ENCODE measurements around the gene ERN1.
A peak's percentile ranks its signal among the peaks of the same experiment; 100 is the strongest.

Gene ERN1

DNA sequence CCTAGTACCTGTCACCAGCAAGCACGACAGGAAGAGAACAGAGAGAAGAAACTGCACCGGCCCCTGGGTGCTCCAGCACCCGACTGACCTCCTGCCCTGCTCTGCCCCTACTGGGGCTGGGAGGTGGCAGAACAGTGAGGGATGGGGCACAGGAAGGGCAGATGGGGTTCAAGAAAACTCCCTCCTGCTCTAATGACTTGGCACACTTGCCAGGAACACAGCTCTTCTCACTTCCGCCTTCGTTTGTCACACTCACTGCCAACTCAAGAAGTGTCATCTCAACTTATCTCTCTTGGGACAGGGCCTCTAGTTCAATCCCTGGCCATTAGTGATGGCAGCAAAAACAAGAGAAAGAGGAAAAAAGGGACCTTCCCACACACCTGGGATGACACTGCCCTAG, 66.9 kb downstream of the ERN1 start:
- Histone ChIP-seq H3K4me1 (ENCODE audit: low read length) (peaks cover 94% of the 10 kb centered on the region), H3K27me3 (replicated peaks; ENCODE audit: insufficient read depth, low read length) (no peaks in the 10 kb centered on the region), H2AFZ (ENCODE audit: low read length) (no peak overlapping the region), H3K4me3 (ENCODE audit: low read length) (no peak overlapping the region), H3K9ac (ENCODE audit: low read length) (peak overlapping the region; percentile 6; the same call in 1 of the 2 replicates), H3K36me3 (replicated peaks; ENCODE audit: insufficient read depth, low read length) (peaks cover 23% of the 10 kb centered on the region), H3K79me2 (ENCODE audit: low read length) (peaks cover 100% of the 10 kb centered on the region), H4K20me1 (ENCODE audit: insufficient read depth, low read length) (no peaks in the 10 kb centered on the region), H3F3A (ENCODE audit: insufficient read depth, low read length) (peaks cover 85% of the 10 kb centered on the region), H3K4me2 (ENCODE audit: low read depth, low read length) (peak overlapping the region; percentile 10; the same call in 1 of the 2 replicates), H3K9me3 (replicated peaks; ENCODE audit: insufficient read depth, low read length) (no peaks in the 10 kb centered on the region), H3K27ac (ENCODE audit: low read length) (peak overlapping the region; percentile 75), H3K9me2 (replicated peaks; ENCODE audit: insufficient read depth, low read length) (no peaks in the 10 kb centered on the region)
- TF ChIP-seq EZH2 (optimal IDR thresholded peaks at IDR 0.05; ENCODE audit: low read depth, low read length), result no peak
- TF ChIP-seq EZH2phosphoT487 (IDR thresholded peaks at IDR 0.05; ENCODE audit: low read length), result no peak
- TF ChIP-seq, protein P1, sequence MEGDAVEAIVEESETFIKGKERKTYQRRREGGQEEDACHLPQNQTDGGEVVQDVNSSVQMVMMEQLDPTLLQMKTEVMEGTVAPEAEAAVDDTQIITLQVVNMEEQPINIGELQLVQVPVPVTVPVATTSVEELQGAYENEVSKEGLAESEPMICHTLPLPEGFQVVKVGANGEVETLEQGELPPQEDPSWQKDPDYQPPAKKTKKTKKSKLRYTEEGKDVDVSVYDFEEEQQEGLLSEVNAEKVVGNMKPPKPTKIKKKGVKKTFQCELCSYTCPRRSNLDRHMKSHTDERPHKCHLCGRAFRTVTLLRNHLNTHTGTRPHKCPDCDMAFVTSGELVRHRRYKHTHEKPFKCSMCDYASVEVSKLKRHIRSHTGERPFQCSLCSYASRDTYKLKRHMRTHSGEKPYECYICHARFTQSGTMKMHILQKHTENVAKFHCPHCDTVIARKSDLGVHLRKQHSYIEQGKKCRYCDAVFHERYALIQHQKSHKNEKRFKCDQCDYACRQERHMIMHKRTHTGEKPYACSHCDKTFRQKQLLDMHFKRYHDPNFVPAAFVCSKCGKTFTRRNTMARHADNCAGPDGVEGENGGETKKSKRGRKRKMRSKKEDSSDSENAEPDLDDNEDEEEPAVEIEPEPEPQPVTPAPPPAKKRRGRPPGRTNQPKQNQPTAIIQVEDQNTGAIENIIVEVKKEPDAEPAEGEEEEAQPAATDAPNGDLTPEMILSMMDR (IDR thresholded peaks at IDR 0.05; ENCODE audit: low read length), result no peak; the same call in 1 of the 2 replicates
- DNase-seq, result peak; percentile 63

DNA sequence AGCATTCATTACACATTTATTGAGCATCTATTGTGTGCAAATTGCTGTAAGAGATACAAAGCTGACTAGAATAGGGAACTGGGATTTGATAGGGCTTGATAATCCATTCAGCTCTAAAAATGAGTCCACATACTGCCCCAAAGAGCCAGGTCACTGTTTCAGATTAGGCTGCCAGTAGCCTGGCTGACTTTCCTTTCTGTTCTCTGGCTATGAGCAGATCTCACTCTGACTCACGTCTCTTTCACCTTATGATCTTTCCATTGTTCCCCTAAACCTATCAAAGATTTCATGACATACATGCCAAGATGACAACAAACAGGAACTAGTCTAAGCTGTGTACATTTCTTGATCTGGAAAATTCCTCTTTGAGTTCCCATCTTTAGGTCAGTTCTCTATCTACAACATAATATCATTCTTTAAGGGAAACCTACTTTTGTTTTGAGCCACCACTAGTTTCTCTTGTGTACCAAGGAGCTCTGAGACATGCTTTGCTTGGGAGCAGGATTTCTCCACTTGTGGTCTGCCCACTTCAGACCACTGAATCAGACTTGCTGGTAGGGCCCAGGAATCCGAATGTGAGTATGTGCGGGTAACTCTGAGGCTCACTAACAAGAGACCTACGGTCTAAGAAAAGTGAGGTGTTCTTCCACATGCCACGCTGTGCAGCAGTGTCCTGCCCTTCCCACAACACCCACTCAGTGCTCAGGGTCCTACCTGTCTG, 68.6 kb downstream of the ERN1 start:
- H3K36me3 ChIP-seq (replicated peaks; ENCODE audit: insufficient read depth, low read length), result peaks cover 29% of the 10 kb centered on the region
- TF ChIP-seq EZH2phosphoT487 (IDR thresholded peaks at IDR 0.05; ENCODE audit: low read length) (no peak), EZH2 (optimal IDR thresholded peaks at IDR 0.05; ENCODE audit: low read depth, low read length) (no peak)
- TF ChIP-seq, protein P1 (IDR thresholded peaks at IDR 0.05; ENCODE audit: low read length), result no peak
- H3F3A ChIP-seq (ENCODE audit: insufficient read depth, low read length), result peaks cover 88% of the 10 kb centered on the region
- H3K27me3 ChIP-seq (replicated peaks; ENCODE audit: insufficient read depth, low read length), result no peaks in the 10 kb centered on the region
- H3K27ac ChIP-seq (ENCODE audit: low read length), result peak overlapping the region; percentile 75
- H3K9me3 ChIP-seq (replicated peaks; ENCODE audit: insufficient read depth, low read length), result no peaks in the 10 kb centered on the region
- DNase-seq, result peak; percentile 54
- no peak overlapping the region for H3K4me3 ChIP-seq (ENCODE audit: low read length)
- H3K9ac ChIP-seq (ENCODE audit: low read length), result peak overlapping the region; percentile 19; the same call in 1 of the 2 replicates
- no peaks in the 10 kb centered on the region for H3K9me2 ChIP-seq (replicated peaks; ENCODE audit: insufficient read depth, low read length)
- H3K79me2 ChIP-seq (ENCODE audit: low read length), result peaks cover 90% of the 10 kb centered on the region
- H3K4me1 ChIP-seq (ENCODE audit: low read length), result peaks cover 96% of the 10 kb centered on the region
- H2AFZ ChIP-seq (ENCODE audit: low read length), result no peak overlapping the region
- peak overlapping the region; percentile 55; the same call in 1 of the 2 replicates for H3K4me2 ChIP-seq (ENCODE audit: low read depth, low read length)
- no peaks in the 10 kb centered on the region for H4K20me1 ChIP-seq (ENCODE audit: insufficient read depth, low read length)

GRCh38 chr17:64060331-64060730, 69.6 kb downstream of the ERN1 start:
- Histone ChIP-seq H3K4me2 (ENCODE audit: low read depth, low read length) (peak overlapping the region; percentile 55; the same call in 1 of the 2 replicates), H3K79me2 (ENCODE audit: low read length) (peaks cover 90% of the 10 kb centered on the region), H3F3A (ENCODE audit: insufficient read depth, low read length) (peaks cover 84% of the 10 kb centered on the region)

More at GRCh38 chr17:64060331-64060730, 69.6 kb downstream of the ERN1 start:
- Histone ChIP-seq H2AFZ (ENCODE audit: low read length) (no peak overlapping the region), H3K27me3 (replicated peaks; ENCODE audit: insufficient read depth, low read length) (no peaks in the 10 kb centered on the region), H3K9me3 (replicated peaks; ENCODE audit: insufficient read depth, low read length) (no peaks in the 10 kb centered on the region), H3K9me2 (replicated peaks; ENCODE audit: insufficient read depth, low read length) (no peaks in the 10 kb centered on the region), H3K27ac (ENCODE audit: low read length) (peak overlapping the region; percentile 75), H3K9ac (ENCODE audit: low read length) (peak overlapping the region; percentile 19; the same call in 1 of the 2 replicates), H4K20me1 (ENCODE audit: insufficient read depth, low read length) (no peaks in the 10 kb centered on the region), H3K4me3 (ENCODE audit: low read length) (no peak overlapping the region), H3K4me1 (ENCODE audit: low read length) (peaks cover 95% of the 10 kb centered on the region), H3K36me3 (replicated peaks; ENCODE audit: insufficient read depth, low read length) (peaks cover 27% of the 10 kb centered on the region)
- no peak for DNase-seq
- TF ChIP-seq, protein P1 (IDR thresholded peaks at IDR 0.05; ENCODE audit: low read length), result no peak
- no peak for TF ChIP-seq EZH2phosphoT487 (IDR thresholded peaks at IDR 0.05; ENCODE audit: low read length)
- TF ChIP-seq EZH2 (optimal IDR thresholded peaks at IDR 0.05; ENCODE audit: low read depth, low read length), result no peak
